OCI-LY7 (cell line): ENCODE results near the gene GEMIN5.

Experiments
- EZH2phosphoT487 ChIP-seq: fragments of 200-600 bp; sonication (generic); IDR thresholded peaks from 2 replicates; pipeline ENCODE4 v1.6.1; 2018; ENCODE audit warnings: low read depth, borderline replicate concordance, mild to moderate bottlenecking, mixed run types, antibody characterized with exemption, low read length, moderate library complexity, mixed read lengths
- TF ChIP-seq, protein P1 (sequence below): fragments of 200-600 bp; sonication (generic); conservative IDR thresholded peaks from 2 replicates; pipeline ENCODE4 v1.5.1; 2014; ENCODE audit warnings: mild to moderate bottlenecking, antibody characterized with exemption, low read length, moderate library complexity, mixed read lengths

DNA sequence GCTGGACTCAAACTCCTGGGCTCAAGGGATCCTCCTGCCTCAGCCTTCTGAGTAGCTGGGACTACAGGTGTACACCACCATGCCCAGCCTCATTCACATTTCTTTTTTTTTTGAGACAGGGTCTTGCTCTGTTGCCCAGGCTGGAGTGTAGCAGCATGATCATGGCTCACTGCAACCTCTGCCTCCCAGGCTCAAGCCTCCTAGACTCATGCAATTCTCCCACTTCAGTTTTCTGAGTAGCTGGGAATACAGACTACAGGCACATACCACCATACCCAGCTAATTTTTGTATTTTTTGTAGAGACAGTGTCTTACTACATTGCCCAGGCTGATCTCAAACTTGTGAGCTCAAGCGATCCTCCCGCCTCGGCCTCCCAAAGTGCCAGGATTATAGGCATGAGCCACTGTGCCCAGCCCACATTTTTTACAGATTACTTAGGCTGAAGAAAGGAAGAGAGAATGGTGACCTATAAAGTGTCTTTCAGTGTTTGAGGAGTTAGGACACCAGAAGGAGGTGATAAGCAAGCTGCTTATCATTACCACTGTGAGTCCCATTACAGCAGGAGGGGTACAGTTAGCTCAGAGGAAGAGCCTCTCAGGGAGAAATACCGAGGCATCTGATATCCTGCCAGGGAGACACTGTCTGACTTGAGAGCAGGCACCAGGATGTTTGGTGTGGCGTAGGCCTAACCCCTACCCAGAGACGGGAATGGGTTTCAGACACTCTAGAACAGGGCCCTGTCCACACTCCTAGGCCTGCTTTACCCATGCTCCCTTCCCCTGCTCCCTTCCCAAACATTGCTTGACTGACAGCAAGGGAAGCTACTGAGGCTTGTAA is 97.4 kb downstream of the GEMIN5 start:
- no peak for TF ChIP-seq EZH2phosphoT487
- TF ChIP-seq, protein P1, sequence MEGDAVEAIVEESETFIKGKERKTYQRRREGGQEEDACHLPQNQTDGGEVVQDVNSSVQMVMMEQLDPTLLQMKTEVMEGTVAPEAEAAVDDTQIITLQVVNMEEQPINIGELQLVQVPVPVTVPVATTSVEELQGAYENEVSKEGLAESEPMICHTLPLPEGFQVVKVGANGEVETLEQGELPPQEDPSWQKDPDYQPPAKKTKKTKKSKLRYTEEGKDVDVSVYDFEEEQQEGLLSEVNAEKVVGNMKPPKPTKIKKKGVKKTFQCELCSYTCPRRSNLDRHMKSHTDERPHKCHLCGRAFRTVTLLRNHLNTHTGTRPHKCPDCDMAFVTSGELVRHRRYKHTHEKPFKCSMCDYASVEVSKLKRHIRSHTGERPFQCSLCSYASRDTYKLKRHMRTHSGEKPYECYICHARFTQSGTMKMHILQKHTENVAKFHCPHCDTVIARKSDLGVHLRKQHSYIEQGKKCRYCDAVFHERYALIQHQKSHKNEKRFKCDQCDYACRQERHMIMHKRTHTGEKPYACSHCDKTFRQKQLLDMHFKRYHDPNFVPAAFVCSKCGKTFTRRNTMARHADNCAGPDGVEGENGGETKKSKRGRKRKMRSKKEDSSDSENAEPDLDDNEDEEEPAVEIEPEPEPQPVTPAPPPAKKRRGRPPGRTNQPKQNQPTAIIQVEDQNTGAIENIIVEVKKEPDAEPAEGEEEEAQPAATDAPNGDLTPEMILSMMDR = no peak
